SU-DHL-6 (cell line): ENCODE results near the gene MUC5B.
"Not testable (repeated sequence)": the region's sequence is repeated elsewhere in the genome, so short reads cannot be mapped to it uniquely, and the experiment has no call there.

Experiments used
- EZH2phosphoT487 ChIP-seq: fragments of 200-600 bp; sonication (generic), shearing (Covaris generic); conservative IDR thresholded peaks from 2 replicates; pipeline ENCODE4 v1.6.1; 2018; ENCODE audit warnings: mild to moderate bottlenecking, antibody characterized with exemption, low read length, moderate library complexity, mixed read lengths
- TF ChIP-seq, protein P1 (sequence below): fragments of 200-600 bp; sonication (generic); IDR thresholded peaks from one replicate; pipeline ENCODE4 v1.5.1; 2017; ENCODE audit warnings: antibody characterized with exemption, mild to moderate bottlenecking, low read length, moderate library complexity; ENCODE audit not compliant: insufficient read depth, poor library complexity, severe bottlenecking

- TF ChIP-seq, protein P1, sequence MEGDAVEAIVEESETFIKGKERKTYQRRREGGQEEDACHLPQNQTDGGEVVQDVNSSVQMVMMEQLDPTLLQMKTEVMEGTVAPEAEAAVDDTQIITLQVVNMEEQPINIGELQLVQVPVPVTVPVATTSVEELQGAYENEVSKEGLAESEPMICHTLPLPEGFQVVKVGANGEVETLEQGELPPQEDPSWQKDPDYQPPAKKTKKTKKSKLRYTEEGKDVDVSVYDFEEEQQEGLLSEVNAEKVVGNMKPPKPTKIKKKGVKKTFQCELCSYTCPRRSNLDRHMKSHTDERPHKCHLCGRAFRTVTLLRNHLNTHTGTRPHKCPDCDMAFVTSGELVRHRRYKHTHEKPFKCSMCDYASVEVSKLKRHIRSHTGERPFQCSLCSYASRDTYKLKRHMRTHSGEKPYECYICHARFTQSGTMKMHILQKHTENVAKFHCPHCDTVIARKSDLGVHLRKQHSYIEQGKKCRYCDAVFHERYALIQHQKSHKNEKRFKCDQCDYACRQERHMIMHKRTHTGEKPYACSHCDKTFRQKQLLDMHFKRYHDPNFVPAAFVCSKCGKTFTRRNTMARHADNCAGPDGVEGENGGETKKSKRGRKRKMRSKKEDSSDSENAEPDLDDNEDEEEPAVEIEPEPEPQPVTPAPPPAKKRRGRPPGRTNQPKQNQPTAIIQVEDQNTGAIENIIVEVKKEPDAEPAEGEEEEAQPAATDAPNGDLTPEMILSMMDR = not testable (repeated sequence)
- TF ChIP-seq EZH2phosphoT487 = not testable (repeated sequence)
These were observed 33.0 kb upstream of the MUC5B start for GRCh38 chr11:1189816-1190215.
